Left lung (tissue), 10 donors: ENCODE data around the gene MINDY4B. TPM values are rescaled to one million over a fixed set of nuclear protein-coding genes. Genes with fewer than 3 reads are reported as not detected.
"Not testable (repeated sequence)": the region's sequence is repeated elsewhere in the genome, so short reads cannot be mapped to it uniquely, and the experiment has no call there.

ENCODE experiments used
- ATAC-seq: fragments of 200-7000 bp; cut with Tn5 transposase; one replicate; pipeline ENCODE4 v1.9.1; 2020; ENCODE audit warnings: moderate library complexity
- DNase-seq, 4 donors: peaks; one replicate each; pipeline ENCODE4 v3.0.0-alpha.2; 2013 to 2020
- H3K27ac ChIP-seq, 2 donors: fragments of 200-600 bp; sonication (generic) in 1 of 2; one replicate each; pipeline versions ENCODE4 v1.5.0 to v1.8.0; 2020 to 2021
- H3K27me3 ChIP-seq, 2 donors: fragments of 200-600 bp; sonication (generic) in 1 of 2; one replicate each; pipeline versions ENCODE4 v1.5.0 to v1.8.0; 2020 to 2021
- H3K36me3 ChIP-seq, 2 donors: fragments of 200-600 bp; sonication (generic) in 1 of 2; one replicate each; pipeline versions ENCODE4 v1.5.0 to v1.8.0; 2020 to 2021
- H3K4me1 ChIP-seq, 2 donors: fragments of 200-600 bp; one replicate each; pipeline ENCODE4 v1.8.0; 2021
- H3K4me3 ChIP-seq, 2 donors: fragments of 200-600 bp; sonication (generic) in 1 of 2; one replicate each; pipeline versions ENCODE4 v1.5.0 to v1.8.0; 2020 to 2021; ENCODE audit warnings: mild to moderate bottlenecking in 1 of 2
- H3K9me3 ChIP-seq, 2 donors: fragments of 200-600 bp; sonication (generic) in 1 of 2; one replicate each; pipeline versions ENCODE4 v1.5.0 to v1.8.0; 2020 to 2021
- intact Hi-C, 2 donors: fragments of 100-400 bp; cut with DNase I; formaldehyde crosslinking; loops; one replicate each; pipeline versions ENCODE4 v1.11.2 to v1.14.2; 2022
- polyA plus RNA-seq, 6 donors: library from polyadenylated mRNA; unstranded; fragments of 120-200 nt; gene quantifications; one replicate each; pipeline ENCODE4 v1.2.1, GENCODE V29; 2013; ENCODE audit not compliant: insufficient read length in 6 of 6
- total RNA-seq, 2 donors: library from RNA; stranded (reverse); fragmentation: NEBNext Ultra II Directional; extraction: Animal tissue kit (Norgen Biotek cat#: 25700); gene quantifications; one replicate each; pipeline ENCODE4 v1.2.1, GENCODE V29; 2021
- TF ChIP-seq, protein P1 (sequence below), 2 donors: fragments of 200-600 bp; sonication (generic) in 1 of 2; IDR thresholded peaks; one replicate each; pipeline versions ENCODE4 v1.5.0 to v1.8.0; 2021; ENCODE audit warnings: antibody characterized with exemption in 2 of 2
- donor health status: DM: no; HTN: yes; CAD: no.
- donor health status: DM: no; HTN: no; CAD: no.

MINDY4B gene
- total and polyA plus RNA-seq, 8 donors = not detected

DNA sequence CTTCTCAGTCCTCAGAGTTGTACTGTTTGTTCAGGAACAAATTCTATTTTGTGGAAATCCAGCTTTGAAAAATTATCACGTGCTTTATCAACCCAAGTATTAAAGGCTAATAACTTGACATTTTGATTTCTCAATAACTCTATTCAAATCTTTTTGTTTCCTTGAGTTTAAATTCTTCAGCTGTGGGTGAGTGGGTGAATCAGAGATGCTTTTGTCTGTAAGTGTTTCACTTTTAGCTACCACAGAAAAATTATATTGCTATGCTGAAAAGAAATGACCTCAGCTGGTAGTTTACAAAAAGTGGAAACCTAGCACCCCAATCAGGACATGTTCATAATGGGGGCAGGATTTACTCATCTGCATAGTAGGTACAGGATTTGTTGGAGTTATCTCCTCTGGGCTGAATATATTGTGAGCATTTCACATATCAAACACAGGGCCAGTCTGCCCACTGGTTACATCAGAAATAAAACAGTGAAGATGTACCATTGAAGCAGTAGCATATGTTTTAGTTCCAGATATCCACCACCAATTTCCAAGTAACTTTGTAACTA is 30.5 kb downstream of the MINDY4B start:
- ATAC-seq = peak; percentile 11
- intact Hi-C loops = no loop called here
- peak overlapping the region in 1 of 2 donors; percentile 59 for H3K27ac ChIP-seq
- no peaks in the 10 kb centered on the region for H3K36me3 ChIP-seq
- TF ChIP-seq, protein P1, sequence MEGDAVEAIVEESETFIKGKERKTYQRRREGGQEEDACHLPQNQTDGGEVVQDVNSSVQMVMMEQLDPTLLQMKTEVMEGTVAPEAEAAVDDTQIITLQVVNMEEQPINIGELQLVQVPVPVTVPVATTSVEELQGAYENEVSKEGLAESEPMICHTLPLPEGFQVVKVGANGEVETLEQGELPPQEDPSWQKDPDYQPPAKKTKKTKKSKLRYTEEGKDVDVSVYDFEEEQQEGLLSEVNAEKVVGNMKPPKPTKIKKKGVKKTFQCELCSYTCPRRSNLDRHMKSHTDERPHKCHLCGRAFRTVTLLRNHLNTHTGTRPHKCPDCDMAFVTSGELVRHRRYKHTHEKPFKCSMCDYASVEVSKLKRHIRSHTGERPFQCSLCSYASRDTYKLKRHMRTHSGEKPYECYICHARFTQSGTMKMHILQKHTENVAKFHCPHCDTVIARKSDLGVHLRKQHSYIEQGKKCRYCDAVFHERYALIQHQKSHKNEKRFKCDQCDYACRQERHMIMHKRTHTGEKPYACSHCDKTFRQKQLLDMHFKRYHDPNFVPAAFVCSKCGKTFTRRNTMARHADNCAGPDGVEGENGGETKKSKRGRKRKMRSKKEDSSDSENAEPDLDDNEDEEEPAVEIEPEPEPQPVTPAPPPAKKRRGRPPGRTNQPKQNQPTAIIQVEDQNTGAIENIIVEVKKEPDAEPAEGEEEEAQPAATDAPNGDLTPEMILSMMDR (IDR thresholded peaks at IDR 0.05) = no peak
- H3K4me1 ChIP-seq = peaks cover 0 to 18% of the 10 kb centered on the region in 2 donors
- no peaks in the 10 kb centered on the region for H3K9me3 ChIP-seq
- H3K4me3 ChIP-seq = no peak overlapping the region
- DNase-seq = no peak
- H3K27me3 ChIP-seq = no peaks in the 10 kb centered on the region

DNA sequence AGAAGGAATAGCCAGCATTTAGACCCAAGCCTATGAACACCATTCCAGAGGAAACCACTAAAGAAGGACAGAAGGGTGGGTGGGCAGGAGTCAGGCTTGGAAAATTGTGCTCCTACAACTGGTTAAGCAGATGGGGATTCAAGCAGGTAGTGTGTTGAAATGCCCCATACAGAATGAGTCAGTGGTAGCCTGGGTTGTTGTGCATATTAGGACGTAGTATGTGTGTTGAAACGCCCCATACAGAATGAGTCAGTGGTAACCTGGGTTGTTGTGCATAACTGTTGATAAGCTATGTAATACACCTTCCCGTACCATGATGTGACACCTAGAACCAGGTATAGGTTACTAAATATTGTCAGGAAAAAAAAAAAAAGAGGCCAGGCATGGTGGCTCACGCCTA is 34.0 kb downstream of the MINDY4B start:
- H3K27ac ChIP-seq = no peak overlapping the region
- no peak overlapping the region for H3K4me3 ChIP-seq
- no peaks in the 10 kb centered on the region for H3K9me3 ChIP-seq
- DNase-seq = no peak
- peaks cover 0 to 8% of the 10 kb centered on the region in 2 donors for H3K4me1 ChIP-seq
- TF ChIP-seq, protein P1 (IDR thresholded peaks at IDR 0.05) = no peak
- peak; percentile 34 for ATAC-seq
- H3K27me3 ChIP-seq = no peaks in the 10 kb centered on the region
- intact Hi-C loops = no loop called here
- H3K36me3 ChIP-seq = no peaks in the 10 kb centered on the region

DNA sequence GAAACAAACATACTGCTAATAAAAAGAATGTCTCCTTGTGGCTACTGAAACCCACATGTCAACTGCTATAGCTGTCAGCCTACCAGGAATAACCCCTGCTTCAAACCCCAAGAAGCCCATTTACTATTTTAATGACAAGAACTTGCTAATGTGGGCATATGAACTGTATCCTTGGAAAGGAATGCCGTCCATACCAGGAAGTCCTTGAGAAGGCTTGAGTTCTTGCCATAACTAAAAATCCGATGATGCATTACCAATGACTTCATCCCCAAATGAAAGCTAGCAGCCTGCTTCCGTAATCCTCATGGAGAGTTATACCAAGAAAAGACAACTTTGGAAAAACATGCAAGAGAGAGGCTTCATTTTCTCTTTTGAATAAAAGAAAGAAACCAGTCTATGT is 34.8 kb downstream of the MINDY4B start:
- intact Hi-C loops = no loop called here
- Histone ChIP-seq H3K4me1 (peaks cover 0 to 2% of the 10 kb centered on the region in 2 donors), H3K36me3 (no peaks in the 10 kb centered on the region), H3K27ac (peak overlapping the region in 1 of 2 donors; percentile 6), H3K9me3 (no peaks in the 10 kb centered on the region), H3K4me3 (no peak overlapping the region), H3K27me3 (no peaks in the 10 kb centered on the region)
- DNase-seq (peak in 1 of 4 donors; percentile 18), ATAC-seq (peak; percentile 54)
- TF ChIP-seq, protein P1 (IDR thresholded peaks at IDR 0.05) = no peak

DNA sequence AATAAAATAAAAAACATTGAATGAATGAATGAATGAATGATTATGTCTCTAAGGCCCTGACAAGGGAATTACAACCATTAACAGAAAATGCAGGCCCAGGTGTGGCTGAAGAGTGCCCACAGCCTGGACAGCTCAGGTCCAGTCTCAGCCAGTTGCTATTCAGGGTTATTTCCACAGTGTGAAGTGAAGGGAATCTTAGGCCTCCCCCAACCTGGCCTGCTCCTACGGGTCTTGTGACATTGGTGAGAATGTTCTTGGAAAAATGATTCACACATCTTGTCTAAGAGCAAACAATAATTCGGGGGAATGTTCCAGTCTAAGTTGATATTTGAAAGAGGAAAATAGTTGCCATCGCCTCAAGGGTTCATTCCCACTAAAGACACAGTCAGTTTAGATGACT is 37.0 kb downstream of the MINDY4B start:
- Histone ChIP-seq H3K27ac (no peak overlapping the region), H3K36me3 (no peaks in the 10 kb centered on the region), H3K4me3 (no peak overlapping the region), H3K9me3 (no peaks in the 10 kb centered on the region), H3K4me1 (no peaks in the 10 kb centered on the region), H3K27me3 (no peaks in the 10 kb centered on the region)
- intact Hi-C loops = loop anchor here in 1 of 2 donors (5.0 to 10.0 kb wide), 2 partner anchors 141 to 343 kb away; no protein-coding TSS in a partner anchor
- ATAC-seq (peak; percentile 78), DNase-seq (peak in 1 of 4 donors; percentile 39)
- TF ChIP-seq, protein P1 (IDR thresholded peaks at IDR 0.05) = no peak

DNA sequence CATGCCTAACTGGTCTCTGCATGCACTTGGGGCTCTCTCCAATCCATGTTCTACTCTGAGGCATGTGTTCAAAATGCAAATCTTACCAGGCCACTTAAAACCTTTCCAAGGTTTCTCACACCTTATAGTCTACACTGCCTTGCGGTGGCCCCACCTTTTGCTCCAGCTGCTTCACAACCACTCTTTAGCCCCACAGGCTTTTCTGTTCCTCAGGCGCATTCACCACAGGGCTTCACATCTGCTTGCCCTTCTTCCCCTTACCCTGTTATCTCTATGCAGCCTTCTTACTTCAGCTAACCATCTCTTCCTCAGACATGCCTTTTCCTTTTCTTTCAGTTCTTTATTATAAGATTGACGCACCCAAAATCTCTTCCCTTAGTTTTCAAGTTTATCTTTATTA is 37.8 kb downstream of the MINDY4B start:
- Histone ChIP-seq H3K4me1 (no peaks in the 10 kb centered on the region), H3K9me3 (no peaks in the 10 kb centered on the region), H3K4me3 (no peak overlapping the region), H3K27ac (no peak overlapping the region), H3K36me3 (no peaks in the 10 kb centered on the region), H3K27me3 (no peaks in the 10 kb centered on the region)
- ATAC-seq (no peak), DNase-seq (no peak)
- intact Hi-C loops = loop anchor here in 1 of 2 donors (5.0 to 10.0 kb wide), 2 partner anchors 140 to 343 kb away; no protein-coding TSS in a partner anchor
- TF ChIP-seq, protein P1 (IDR thresholded peaks at IDR 0.05) = no peak

DNA sequence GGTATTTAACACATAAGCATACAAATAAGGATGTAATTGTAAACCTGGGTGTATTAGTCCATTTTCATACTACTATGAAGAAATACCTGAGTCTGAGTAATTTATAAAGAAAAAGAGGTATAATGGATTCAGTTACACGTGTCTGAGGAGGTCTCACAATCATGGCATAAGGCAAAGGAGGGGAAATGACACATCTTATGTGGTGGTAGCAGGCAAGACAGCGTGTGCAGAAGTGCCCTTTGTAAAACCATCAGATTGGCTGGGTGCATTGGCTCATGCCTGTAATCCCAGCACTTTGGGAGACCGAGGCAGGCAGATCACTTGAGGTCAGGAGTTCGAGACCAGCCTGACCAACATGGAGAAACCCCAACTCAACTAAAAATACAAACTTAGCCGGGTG is 41.3 kb downstream of the MINDY4B start:
- not testable (repeated sequence) for ATAC-seq, H3K27ac ChIP-seq
- intact Hi-C loops = loop anchor here in 1 of 2 donors (10.0 kb wide), 1 partner anchor 339 kb away; no protein-coding TSS in a partner anchor

More for the DNA sequence above, 41.3 kb downstream of the MINDY4B start:
- H3K4me1 ChIP-seq, DNase-seq, H3K27me3 ChIP-seq, H3K4me3 ChIP-seq, H3K36me3 ChIP-seq, H3K9me3 ChIP-seq: not testable (repeated sequence)
